HG03558 (cell line): ENCODE measurements around the gene SSH3.

Experiments used
- ATAC-seq: cut with Tn5 transposase; IDR thresholded peaks from one replicate; pipeline ENCODE4 v1.9.1; 2021; ENCODE audit warnings: moderate number of reproducible peaks; ENCODE audit not compliant: unreplicated experiment; ENCODE audit errors: extremely low read depth

SSH3 gene

DNA sequence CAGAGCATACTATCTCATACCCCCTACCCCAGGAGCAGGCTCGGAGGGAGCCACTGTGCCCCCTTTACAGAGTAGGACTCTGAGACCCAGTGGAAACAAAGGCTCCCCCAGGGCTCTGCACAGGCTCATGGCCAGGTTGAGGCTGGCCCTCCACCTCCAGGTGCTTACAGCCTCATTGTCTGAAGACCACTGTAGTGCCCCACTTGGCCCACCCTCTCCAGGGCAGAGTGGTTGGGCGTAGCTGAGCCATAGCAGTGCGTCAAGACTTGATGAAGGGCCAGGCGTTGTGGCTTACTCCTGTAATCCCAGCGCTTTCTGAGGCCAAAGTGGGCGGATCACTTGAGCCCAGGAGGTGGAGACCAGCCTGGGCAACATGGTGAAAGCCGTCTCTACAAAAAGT lies 12.5 kb upstream of the SSH3 start:
- no peak for ATAC-seq

DNA sequence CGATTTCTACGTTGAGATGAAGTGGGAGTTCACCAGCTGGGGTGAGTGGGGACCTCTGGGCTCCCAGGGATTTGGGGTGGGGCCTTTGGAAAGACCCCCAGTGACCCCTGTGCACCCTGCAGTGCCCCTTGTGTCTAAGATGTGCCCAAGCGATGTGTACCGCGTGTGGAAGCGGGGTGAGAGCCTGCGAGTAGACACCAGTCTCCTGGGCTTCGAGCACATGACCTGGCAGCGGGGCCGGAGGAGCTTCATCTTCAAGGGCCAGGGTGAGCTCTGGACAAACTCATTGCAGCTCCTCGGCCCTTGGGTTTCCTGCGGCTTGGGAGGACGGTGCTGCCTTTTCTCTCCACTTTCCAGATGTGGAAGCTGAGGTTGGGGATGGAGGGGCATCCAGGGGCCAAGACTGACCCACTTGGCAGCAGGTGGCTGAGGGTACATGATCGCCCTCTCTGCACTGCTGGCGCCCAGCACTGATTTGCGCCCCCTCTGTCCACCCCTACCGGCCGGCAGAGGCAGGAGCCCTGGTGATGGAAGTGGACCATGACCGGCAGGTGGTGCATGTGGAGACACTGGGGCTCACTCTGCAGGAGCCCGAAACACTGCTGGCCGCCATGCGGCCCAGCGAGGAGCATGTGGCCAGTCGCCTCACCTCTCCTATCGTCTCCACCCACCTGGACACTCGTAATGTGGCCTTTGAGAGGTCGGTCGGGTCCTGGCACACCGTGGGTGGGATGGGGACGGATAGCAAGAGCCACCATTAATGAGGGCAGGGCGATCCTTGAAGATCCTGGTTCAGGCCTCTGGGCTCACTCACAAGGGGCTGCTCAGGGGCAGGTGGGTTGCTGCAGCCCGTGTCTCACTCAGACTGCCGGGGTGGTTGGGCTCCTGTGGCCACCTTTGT lies 11.6 kb upstream of the SSH3 start:
- ATAC-seq = no peak

DNA sequence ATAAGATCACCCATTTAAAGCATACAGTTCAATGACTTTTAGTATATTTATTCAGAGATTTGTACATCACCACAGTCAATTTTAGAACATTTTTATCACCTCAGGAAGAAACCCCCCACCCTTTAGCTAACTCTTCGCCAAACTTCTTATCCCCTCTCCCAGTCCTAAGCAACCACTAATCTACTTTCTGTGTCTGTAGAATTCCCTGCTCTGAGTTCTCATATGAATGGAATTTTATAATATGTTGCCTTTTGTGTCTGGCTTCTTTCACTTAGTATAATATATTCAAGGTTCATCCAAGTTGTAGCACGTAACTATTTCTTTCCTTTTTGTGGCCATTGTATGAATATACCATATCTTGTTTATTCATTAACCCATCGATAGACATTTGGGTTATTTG lies 10.7 kb upstream of the SSH3 start:
- no peak for ATAC-seq

DNA sequence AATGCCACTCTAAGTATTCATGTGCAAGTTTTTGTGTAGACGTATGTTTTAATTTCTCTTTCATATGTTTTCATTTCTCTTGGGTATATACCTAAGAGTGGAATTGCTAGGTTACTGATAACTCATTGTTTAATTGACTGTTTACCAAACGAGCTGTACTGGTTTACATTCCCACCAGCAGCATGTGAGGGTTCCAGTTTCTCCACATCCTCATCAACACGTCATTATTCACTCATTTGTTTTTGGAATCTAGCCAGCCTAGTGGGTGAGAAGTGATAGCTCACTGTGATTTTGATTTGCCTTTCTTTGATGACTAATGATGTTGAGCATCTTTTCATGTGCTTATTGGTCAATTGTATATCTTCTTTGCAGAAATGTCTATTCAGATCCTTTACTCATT lies 10.2 kb upstream of the SSH3 start:
- no peak for ATAC-seq

DNA sequence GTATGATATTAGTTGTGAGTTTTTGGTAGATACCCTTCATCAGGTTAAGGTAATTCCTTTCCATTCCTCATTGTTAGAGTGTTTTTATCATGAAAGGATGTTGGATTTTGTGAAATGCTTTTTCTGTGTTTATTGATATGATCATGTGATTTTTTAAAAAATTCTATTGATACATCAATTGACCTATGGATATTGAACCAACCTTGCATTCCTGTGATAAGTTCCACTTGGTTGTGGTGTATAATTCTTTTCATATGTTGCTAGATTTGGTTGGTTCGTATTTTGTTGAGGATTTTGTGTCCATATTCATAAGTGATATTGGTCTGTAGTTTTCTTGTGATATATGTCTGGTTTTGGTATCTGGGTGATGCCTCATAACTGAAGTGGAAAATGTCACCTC lies 7.5 kb upstream of the SSH3 start:
- ATAC-seq = no peak

DNA sequence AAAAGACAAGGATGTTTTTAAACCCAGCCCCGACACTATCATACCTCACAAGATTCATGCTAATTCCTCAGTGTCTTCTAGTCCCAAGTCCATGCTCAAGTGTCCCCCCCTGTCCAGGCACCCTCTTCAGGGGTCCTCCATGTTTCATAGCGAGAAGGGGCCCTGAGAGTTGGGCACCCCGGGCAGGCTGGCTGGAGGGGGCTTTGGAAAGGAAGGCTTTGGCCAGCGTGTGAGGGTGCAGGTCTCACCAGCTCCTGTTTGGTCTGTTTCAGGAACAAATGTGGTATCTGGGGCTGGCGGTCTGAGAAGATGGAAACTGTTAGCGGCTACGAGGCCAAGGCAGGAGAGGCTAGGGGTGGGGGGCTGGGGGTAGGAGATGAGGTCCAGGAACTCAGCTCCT lies 4.5 kb upstream of the SSH3 start:
- no peak for ATAC-seq

DNA sequence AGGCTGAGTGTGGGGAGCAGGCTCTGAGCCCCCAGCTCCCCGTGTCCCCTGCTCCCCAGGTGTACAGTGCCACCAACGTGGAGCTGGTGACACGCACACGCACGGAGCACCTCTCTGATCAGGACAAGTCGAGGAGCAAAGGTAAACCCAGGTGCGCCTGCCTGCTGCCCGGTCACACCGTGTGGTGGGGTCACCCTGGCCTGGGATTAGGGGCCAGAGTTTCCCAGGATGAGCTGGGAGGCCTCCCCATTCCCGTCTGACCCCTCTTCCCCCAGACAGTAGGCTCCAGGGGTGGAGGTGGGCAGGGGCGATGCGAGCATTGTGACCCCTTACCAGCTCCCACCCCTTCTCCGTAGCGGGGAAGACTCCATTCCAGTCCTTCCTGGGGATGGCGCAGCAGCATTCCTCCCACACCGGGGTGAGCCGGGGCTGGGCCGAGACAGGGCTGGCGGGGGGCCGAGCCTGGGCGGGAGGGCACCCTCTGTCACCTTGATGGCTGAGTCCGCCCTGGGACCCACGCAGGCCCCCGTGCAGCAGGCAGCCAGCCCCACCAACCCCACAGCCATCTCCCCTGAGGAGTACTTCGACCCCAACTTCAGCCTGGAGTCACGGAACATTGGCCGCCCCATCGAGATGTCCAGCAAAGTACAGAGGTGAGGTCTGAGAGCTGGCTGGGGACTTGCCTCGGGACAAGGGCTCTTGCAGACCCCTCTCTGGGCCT lies 3.7 kb upstream of the SSH3 start:
- no peak for ATAC-seq

DNA sequence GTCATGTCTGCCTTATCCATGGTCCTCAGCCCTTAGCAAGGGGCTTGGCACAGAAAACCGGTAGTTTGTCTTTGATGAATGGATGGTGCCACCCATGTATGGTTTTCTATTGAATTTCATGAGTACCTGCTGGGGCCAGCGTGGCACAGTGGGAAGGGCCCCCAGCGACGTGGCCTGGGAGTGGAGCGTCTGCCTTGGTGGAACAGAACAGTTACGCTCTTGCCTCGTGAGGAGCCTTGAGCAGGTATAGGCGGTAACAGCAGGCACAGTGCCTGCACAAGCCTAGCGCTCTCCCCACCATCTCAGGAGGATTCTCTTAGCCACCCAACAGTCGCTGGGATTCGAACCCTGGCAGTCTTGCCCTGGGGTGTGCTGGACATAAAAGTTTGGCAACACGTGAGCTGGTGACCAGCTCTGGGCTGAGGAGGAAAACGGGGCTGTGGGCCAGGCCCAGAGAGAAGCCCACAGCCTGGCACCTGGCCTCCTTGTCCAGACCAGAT lies 3.0 kb upstream of the SSH3 start:
- no peak for ATAC-seq

DNA sequence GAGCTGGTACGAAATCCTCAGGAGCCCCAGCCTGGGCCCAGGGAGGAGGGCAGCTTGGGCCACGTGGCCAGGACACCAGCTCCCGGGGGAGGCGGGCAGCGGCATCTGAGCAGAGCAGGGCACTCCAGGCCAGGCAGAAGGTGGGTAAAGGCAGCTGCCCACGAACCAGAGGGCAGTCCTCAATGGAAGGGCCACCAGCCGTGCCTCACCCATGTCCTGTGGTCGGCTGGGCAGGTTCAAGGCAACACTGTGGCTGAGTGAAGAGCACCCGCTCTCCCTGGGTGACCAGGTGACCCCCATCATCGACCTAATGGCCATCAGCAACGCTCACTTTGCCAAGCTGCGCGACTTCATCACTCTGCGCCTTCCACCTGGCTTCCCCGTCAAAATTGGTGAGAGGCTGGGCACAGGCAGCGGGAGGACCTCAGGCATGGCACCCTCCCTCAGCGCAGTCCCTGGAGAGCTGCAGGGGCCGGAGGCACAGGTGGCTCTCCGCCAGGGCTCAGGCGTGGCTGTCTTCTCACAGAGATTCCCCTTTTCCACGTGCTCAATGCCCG lies 2.5 kb upstream of the SSH3 start:
- no peak for ATAC-seq

DNA sequence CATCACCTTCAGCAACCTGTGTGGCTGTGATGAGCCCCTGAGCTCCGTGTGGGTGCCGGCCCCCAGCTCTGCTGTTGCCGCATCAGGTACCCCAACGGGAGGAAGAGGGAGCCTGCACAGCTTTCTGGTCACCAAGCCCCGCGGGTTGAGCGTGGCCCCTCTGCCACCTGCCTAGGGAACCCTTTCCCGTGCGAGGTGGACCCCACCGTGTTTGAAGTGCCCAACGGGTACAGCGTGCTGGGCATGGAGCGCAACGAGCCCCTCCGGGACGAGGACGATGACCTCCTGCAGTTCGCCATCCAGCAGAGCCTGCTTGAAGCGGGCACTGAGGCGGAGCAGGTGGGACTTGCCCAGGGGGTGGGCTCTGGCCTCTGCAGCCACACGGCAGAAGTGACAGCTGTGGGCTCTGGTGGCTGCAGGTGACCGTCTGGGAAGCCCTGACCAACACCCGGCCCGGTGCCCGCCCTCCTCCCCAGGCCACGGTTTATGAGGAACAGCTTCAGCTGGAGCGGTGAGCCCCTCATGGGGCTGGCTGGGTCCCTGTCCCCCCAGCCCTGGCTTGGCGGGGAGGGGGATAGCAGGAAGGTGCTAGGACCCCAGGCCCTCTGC lies 1.9 kb upstream of the SSH3 start:
- ATAC-seq = no peak

DNA sequence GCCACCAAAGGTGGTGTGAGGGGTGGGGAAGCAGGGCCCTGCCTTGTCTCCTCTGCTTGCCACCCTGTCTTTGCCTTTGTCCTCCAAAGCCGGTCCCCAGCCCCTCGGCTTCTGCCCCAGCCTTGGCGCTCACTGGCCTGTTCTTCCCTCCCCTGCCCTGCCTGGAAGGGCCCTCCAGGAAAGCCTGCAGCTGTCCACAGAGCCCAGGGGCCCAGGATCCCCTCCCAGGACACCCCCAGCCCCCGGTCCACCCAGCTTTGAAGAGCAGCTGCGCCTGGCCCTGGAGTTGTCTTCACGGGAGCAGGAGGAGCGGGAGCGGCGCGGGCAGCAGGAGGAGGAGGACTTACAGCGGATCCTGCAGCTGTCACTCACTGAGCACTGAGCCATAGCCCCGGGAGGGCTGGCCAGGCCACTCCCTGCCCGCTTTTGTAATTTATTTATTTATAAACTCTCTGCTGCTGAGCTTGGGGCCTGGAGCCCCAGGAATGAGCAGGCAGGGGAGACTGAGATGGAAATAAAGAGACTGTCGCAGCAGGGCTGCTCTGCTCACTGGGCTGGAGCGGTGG lies 1.3 kb upstream of the SSH3 start:
- no peak for ATAC-seq

DNA sequence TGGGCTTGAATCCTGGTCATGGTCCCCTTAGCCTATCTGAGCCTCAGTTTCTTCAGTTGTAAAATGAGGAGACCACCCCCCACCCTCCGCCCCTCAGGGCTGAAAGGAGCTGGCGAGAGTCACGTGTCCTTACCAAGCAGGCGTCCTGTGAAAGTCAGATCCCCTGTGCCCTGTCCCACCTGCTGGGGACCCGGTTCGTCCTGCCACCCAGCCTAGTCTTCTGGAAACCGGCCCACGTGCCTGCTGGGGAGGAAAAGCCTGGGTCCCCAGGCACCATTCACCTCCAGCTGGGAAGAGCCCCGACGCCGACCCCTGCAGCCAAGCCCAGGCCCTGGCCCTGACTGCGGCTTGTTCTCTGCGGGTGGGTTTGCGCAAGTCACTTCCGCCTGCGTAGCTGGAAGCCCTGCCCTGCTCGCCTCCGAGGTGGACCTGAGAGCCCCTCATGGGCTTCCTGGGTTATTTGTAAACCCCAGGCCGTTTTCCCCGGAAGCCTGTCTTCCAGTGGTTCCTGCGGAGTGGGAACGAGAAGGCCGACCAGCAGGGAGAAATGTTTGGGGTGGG lies 679 bp upstream of the SSH3 start:
- ATAC-seq = no peak

DNA sequence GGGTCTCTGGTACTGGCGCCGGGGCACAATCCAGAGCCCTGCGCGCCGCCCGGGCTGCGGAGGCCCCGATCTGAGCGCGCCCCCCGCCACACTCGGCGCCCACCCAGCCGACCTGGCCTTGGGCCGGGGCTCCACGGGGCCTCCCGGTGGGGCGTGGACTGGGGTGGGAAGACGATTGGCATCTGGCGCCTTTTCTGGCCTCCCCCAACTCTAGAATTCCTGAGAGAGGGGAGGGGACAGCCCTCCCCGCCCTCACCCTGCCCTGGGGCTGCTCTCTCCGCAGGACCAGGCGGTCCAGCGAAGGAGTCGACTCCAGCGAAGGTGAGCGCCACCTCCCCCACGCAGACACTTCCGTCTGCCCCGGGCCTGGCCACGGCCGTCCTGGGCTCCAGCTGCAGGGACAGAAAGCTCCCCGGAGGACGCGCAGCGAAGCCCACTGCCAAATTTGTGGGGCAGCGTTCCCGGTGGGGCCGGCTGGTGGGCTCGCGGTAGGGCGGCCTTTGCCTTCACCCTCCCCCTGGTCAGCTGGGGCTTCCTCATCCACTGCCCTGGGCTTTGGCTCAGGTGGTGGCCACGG lies 593 bp downstream of the SSH3 start:
- ATAC-seq = no peak

DNA sequence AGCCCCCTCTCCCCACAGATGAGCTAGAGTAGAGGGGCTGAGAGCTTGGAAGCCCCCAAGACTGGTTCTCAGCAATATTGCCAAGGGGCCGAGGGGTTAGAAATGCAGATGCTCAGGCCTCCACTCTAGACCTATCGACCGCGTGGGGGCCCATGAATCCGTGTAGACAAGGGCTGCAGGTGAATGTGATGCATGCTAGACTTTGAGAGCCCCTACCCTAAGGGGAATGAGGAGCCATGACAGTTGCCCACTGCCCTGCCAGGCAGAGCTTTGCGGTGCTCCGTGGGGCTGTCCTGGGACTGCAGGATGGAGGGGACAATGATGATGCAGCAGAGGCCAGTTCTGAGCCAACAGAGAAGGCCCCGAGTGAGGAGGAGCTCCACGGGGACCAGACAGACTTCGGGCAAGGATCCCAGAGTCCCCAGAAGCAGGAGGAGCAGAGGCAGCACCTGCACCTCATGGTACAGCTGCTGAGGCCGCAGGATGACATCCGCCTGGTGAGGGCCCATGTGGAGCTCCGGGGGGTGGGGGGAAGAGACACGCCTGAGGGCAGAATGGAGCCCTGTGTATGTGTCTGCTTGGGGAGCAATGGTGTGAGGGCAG lies 1.3 kb downstream of the SSH3 start:
- no peak for ATAC-seq

DNA sequence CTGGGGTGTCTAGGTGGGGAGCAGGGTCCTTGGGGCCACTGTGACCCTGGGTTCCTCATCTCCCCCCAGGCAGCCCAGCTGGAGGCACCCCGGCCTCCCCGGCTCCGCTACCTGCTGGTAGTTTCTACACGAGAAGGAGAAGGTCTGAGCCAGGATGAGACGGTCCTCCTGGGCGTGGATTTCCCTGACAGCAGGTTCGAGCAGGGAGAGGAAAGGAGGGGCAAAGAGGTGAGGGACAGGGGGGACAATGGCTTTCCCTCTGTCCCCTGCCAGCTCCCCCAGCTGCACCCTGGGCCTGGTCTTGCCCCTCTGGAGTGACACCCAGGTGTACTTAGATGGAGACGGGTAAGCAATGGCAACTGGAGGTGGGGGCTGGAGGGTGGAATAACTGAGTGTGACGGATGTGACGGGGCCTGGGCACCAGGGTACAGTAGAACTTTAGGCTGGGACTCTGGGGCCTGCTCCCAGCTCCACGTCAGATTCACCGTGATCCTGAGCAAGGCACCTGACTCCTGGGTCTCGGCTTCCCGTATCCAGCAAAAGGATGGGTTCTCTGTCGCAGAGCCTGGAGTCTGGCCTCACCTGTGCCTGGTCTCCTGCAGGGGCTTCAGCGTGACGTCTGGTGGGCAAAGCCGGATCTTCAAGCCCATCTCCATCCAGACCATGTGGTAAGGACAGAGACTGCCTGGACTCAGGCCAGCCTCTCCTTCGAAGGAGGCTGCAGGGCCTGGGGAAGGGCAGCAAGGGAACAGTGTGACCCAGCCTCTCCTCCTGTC lies 3.6 kb downstream of the SSH3 start:
- ATAC-seq = no peak

DNA sequence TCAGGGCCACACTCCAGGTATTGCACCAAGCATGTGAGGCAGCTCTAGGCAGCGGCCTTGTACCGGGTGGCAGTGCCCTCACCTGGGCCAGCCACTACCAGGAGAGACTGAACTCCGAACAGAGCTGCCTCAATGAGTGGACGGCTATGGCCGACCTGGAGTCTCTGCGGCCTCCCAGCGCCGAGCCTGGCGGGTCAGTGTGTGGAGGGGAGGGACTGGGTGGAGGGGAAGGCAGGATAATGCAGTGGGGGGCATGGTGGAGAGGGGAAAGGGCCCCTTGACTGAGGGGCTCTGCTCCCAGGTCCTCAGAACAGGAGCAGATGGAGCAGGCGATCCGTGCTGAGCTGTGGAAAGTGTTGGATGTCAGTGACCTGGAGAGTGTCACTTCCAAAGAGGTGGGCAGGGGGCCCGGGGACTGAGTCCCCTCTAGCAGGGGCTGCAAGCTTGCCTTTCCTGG lies 4.2 kb downstream of the SSH3 start:
- no peak for ATAC-seq

DNA sequence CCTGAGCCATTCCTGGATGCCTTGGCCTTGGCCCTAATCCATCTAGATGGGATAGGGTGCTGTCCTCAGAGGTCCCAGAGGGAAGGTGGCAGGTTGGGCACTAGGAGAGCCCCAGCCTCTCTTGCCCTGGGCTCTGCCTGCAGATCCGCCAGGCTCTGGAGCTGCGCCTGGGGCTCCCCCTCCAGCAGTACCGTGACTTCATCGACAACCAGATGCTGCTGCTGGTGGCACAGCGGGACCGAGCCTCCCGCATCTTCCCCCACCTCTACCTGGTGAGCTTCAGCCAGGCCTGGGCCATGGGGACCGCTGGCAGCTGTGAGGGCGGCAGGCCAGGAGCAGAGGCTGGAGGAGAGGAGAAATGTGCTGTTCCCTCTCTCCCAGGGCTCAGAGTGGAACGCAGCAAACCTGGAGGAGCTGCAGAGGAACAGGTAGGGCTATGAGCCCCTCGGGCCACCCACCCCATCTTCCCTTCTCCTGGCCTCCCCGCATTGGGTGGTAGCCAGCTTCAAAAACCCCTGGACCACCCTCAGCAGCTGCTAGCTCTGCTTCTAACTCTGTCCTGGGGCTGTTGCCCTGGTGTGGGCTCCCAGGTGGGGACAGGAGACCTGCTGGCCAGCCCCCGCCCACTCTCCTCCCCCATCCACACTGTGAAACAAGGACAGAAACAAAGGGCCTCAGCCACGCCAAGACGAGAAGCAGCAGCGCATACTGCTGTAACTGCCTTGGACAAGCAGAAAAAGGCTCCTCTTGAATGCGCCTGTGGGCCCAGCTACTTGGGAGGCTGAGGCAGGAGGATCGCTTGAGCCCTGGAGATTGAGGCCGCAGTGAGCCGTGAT lies 4.9 kb downstream of the SSH3 start:
- ATAC-seq = no peak

DNA sequence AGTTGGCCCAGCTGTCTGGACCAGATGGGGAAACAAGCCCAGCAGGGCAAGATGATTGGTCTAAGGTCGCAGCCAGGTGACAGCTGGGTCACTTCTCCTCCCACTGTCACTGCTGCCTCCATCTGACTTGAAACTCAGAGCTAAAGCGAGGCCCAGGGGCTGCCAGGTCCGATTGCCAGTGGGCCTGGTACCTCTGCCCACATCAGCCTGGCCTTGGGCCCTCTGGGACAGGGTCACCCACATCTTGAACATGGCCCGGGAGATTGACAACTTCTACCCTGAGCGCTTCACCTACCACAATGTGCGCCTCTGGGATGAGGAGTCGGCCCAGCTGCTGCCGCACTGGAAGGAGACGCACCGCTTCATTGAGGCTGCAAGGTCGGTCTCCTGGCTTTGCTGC lies 5.8 kb downstream of the SSH3 start:
- no peak for ATAC-seq
